A549 (cell line): ENCODE data around the gene CELF4. TPM values are rescaled to one million over a fixed set of nuclear protein-coding genes. Genes with fewer than 3 reads are reported as not detected.
A peak's percentile ranks its signal among the peaks of the same experiment; 100 is the strongest.

Experiments used
- ATAC-seq, 2 experiments: fragments of 200-7000 bp in 1 of 2; fragments of >200 bp in 1 of 2; cut with Nextera tagmentation in 1 of 2; cut with Tn5 transposase in 1 of 2; 3 replicates each; pipeline versions ENCODE4 v1.8.0 to v1.9.1; 2018 to 2020; ENCODE audit warnings: mild to moderate bottlenecking in 1 of 2, moderate library complexity in 1 of 2
- CTCF ChIA-PET: fragments of 300-600 bp; sonication (Branson Sonifier 250); formaldehyde crosslinking; extraction: SDS; loops from one replicate; lab custom pipeline; 2021; ENCODE audit warnings: antibody characterized with exemption, inconsistent platforms; lab: Yijun Ruan, JAX
- POLR2A ChIA-PET: fragments of 350-600 bp; formaldehyde crosslinking; extraction: SDS; loops from one replicate; lab custom pipeline; 2021; ENCODE audit warnings: antibody characterized with exemption, inconsistent platforms; lab: Yijun Ruan, JAX
- DNase-seq, 2 experiments: peaks; one replicate each; pipeline versions ENCODE4 v3.0.0 to v3.0.0-alpha.2; 2011 to 2016; ENCODE audit warnings: low read depth in 1 of 2, low spot score in 1 of 2
- FAIRE-seq: peaks from 2 replicates; lab custom pipeline; 2011; peaks lifted over from hg19 to GRCh38; lab: Jason Lieb, UNC
- H3K27ac ChIP-seq, 2 experiments: fragments of >200 bp; sonication (Bioruptor Twin); formaldehyde crosslinking; 3 replicates each; pipeline ENCODE4 v1.5.1; 2016 to 2017
- H3K4me1 ChIP-seq: fragments of >200 bp; sonication (Bioruptor Twin); formaldehyde crosslinking; 3 replicates; pipeline ENCODE4 v1.6.1; 2016
- H3K4me2 ChIP-seq: fragments of >200 bp; sonication (Bioruptor Twin); formaldehyde crosslinking; 3 replicates; pipeline ENCODE4 v1.6.1; 2016
- H3K4me3 ChIP-seq: fragments of >200 bp; sonication (Bioruptor Twin); formaldehyde crosslinking; 3 replicates; pipeline ENCODE4 v1.5.1; 2016
- H3K9me3 ChIP-seq: fragments of >200 bp; sonication (Bioruptor Twin); formaldehyde crosslinking; 3 replicates; pipeline ENCODE4 v1.6.1; 2016
- CHD2 ChIP-seq: fragments of 150-350 bp; IDR thresholded peaks from 2 replicates; pipeline ENCODE4 v1.6.1; 2014; ENCODE audit warnings: low read length; ENCODE audit not compliant: partially characterized antibody
- CTCF ChIP-seq: fragments of >200 bp; sonication (Bioruptor Twin); formaldehyde crosslinking; IDR thresholded peaks from 3 replicates; pipeline ENCODE4 v1.5.1; 2016
- ELK1 ChIP-seq: fragments of 150-350 bp; IDR thresholded peaks from 2 replicates; pipeline ENCODE4 v1.6.1; 2014; ENCODE audit warnings: low read depth, mild to moderate bottlenecking, low read length
- EP300 ChIP-seq, 2 experiments: fragments of >200 bp; sonication (Bioruptor Twin); formaldehyde crosslinking; IDR thresholded peaks; 2 replicates in 1 of 2; 3 replicates in 1 of 2; pipeline ENCODE4 v1.6.1; 2016 to 2017
- FOXS1 ChIP-seq: fragments of 250-450 bp; sonication (Bioruptor Pico); IDR thresholded peaks from 2 replicates; pipeline ENCODE4 v1.5.0; 2020; ENCODE audit warnings: mild to moderate bottlenecking, moderate library complexity
- HDAC2 ChIP-seq: fragments of 200-600 bp; sonication (generic); IDR thresholded peaks from 2 replicates; pipeline ENCODE4 v1.6.1; 2016
- HEYL ChIP-seq: fragments of 250-450 bp; sonication (Bioruptor Pico); IDR thresholded peaks from 2 replicates; pipeline ENCODE4 v1.8.0; 2021; ENCODE audit warnings: mild to moderate bottlenecking, moderate library complexity
- HOXA7 ChIP-seq: fragments of 250-450 bp; sonication (Bioruptor Pico); IDR thresholded peaks from 2 replicates; pipeline ENCODE4 v1.5.0; 2020; ENCODE audit warnings: mild to moderate bottlenecking, moderate library complexity
- HOXB13 ChIP-seq: fragments of 250-450 bp; sonication (Bioruptor Pico); IDR thresholded peaks from 2 replicates; pipeline ENCODE4 v1.5.0; 2020; ENCODE audit warnings: low read depth, mild to moderate bottlenecking, moderate library complexity
- JUNB ChIP-seq: fragments of >200 bp; sonication (Bioruptor Twin); formaldehyde crosslinking; IDR thresholded peaks from 2 replicates; pipeline ENCODE4 v1.6.1; 2016
- KDM1A ChIP-seq: fragments of 200-600 bp; sonication (generic); IDR thresholded peaks from 2 replicates; pipeline ENCODE4 v1.6.1; 2016; ENCODE audit warnings: low read depth, mild to moderate bottlenecking
- MAFK ChIP-seq: fragments of 450-650 bp; IDR thresholded peaks from 2 replicates; pipeline ENCODE4 v1.6.1; 2014; ENCODE audit not compliant: partially characterized antibody
- NFE2L2 ChIP-seq: fragments of 150-350 bp; conservative IDR thresholded peaks from 2 replicates; pipeline ENCODE4 v1.6.1; 2014; ENCODE audit warnings: low read length
- PHF8 ChIP-seq: fragments of 200-600 bp; sonication (generic); IDR thresholded peaks from 2 replicates; pipeline ENCODE4 v1.6.1; 2016; ENCODE audit warnings: low read depth, mild to moderate bottlenecking, antibody characterized with exemption, moderate library complexity, borderline replicate concordance
- POLR2A ChIP-seq: IDR thresholded peaks from 2 replicates; pipeline ENCODE4 v1.6.1; 2012; ENCODE audit warnings: mild to moderate bottlenecking, low read length
- POLR2AphosphoS2 ChIP-seq: conservative IDR thresholded peaks from 2 replicates; pipeline ENCODE4 v1.6.1; 2012; ENCODE audit warnings: low read length, improper control_type of control experiment, inconsistent platforms
- RAD21 ChIP-seq, 2 experiments: fragments of >200 bp in 1 of 2; sonication (Bioruptor Twin) in 1 of 2; formaldehyde crosslinking in 1 of 2; IDR thresholded peaks in 1 of 2; conservative IDR thresholded peaks in 1 of 2; 2 replicates in 1 of 2; 3 replicates in 1 of 2; pipeline ENCODE4 v1.6.1; 2012 to 2018; ENCODE audit warnings: inconsistent platforms in 1 of 2
- RARB ChIP-seq: fragments of 250-450 bp; sonication (Bioruptor Pico); IDR thresholded peaks from 2 replicates; pipeline ENCODE4 v1.8.0; 2021; ENCODE audit warnings: mild to moderate bottlenecking, moderate library complexity
- RFX5 ChIP-seq: fragments of 450-650 bp; IDR thresholded peaks from 2 replicates; pipeline ENCODE4 v1.7.1; 2014; ENCODE audit warnings: antibody characterized with exemption, mild to moderate bottlenecking, moderate library complexity
- ZC3H11A ChIP-seq: fragments of 450-650 bp; IDR thresholded peaks from 2 replicates; pipeline ENCODE4 v1.6.1; 2014; ENCODE audit warnings: antibody characterized with exemption, mild to moderate bottlenecking
- ZFP36 ChIP-seq: fragments of 450-650 bp; IDR thresholded peaks from 2 replicates; pipeline ENCODE4 v1.6.1; 2014; ENCODE audit warnings: borderline replicate concordance; ENCODE audit not compliant: partially characterized antibody
- WGBS: methylation state at CpG from one replicate; pipeline ENCODE4 v1.1.6; 2017; ENCODE audit errors: missing lambda C conversion rate; 5-methylcytosine and 5-hydroxymethylcytosine counted together
- polyA plus RNA-seq, 4 experiments: library from polyadenylated mRNA; depleted of rRNA in 3 of 4; stranded (reverse); fragments of >200 nt; fragmentation: RNase III in 1 of 4; extraction: RNeasy Plus Mini Kit Qiagen cat#74134 plus additional on column Dnase treatment in 1 of 4; gene quantifications; 2 replicates in 3 of 4; 3 replicates in 1 of 4; pipeline ENCODE4 v1.2.3, GENCODE V29; 2011 to 2017

Gene CELF4
- polyA plus RNA-seq, 2 of the 4 experiments (the other 2 are of a cell fraction) = 0.08 TPM; not detected in 1

- no peak for TF ChIP-seq NFE2L2
- no peak for TF ChIP-seq CHD2
- no peak for TF ChIP-seq POLR2AphosphoS2
- TF ChIP-seq PHF8 = no peak
- TF ChIP-seq JUNB = no peak
These were observed 266.8 kb downstream of the CELF4 start (continued) for GRCh38 chr18:37298816-37299215.

GRCh38 chr18:37297106-37297505 lies 268.5 kb downstream of the CELF4 start:
- DNase-seq = no peak
- FAIRE-seq = no peak
- Histone ChIP-seq H3K27ac (no peak overlapping the region), H3K4me2 (no peak overlapping the region), H3K4me1 (peaks cover 17% of the 10 kb centered on the region), H3K9me3 (no peaks in the 10 kb centered on the region), H3K4me3 (no peak overlapping the region)
- CTCF ChIA-PET = no interaction called here
- 85% methylated on average over 6 of the region's 6 CpGs for WGBS
- ATAC-seq = no peak
- TF ChIP-seq HDAC2 = no peak
- TF ChIP-seq POLR2A = no peak
- POLR2A ChIA-PET = no interaction called here

GRCh38 chr18:37294951-37295350 lies 270.6 kb downstream of the CELF4 start:
- H3K27ac ChIP-seq = no peak overlapping the region
- CTCF ChIA-PET = no interaction called here
- FAIRE-seq = no peak
- WGBS = 33% methylated on average over 3 of the region's 4 CpGs
- TF ChIP-seq RAD21 (conservative IDR thresholded peaks at IDR 0.05 in 1 of 2, IDR thresholded peaks at IDR 0.05 in 1 of 2) (peak in 1 of 2 experiments; percentile 36; a peak in 1 of 5 replicates), JUNB (no peak), CTCF (peak; percentile 24; the same call in 2 of the 3 replicates)
- TF ChIP-seq, all 56 proteins: peak for 2
- H3K4me1 ChIP-seq = peaks cover 12% of the 10 kb centered on the region
- no peaks in the 10 kb centered on the region for H3K9me3 ChIP-seq
- ATAC-seq (peak in 1 of 2 experiments; percentile 53; a peak in 3 of 6 replicates), DNase-seq (peak in 1 of 2 experiments; percentile 45)
- POLR2A ChIA-PET = no interaction called here
- no peak overlapping the region for H3K4me2 ChIP-seq
- H3K4me3 ChIP-seq = no peak overlapping the region

GRCh38 chr18:37293359-37293758 lies 272.2 kb downstream of the CELF4 start:
- no peak for DNase-seq
- 85% methylated on average over 2 of the region's 3 CpGs for WGBS
- H3K4me1 ChIP-seq = no peaks in the 10 kb centered on the region
- H3K27ac ChIP-seq = no peak overlapping the region
- no peak for FAIRE-seq
- no peak overlapping the region for H3K4me2 ChIP-seq
- ChIA-PET CTCF (interaction anchor here (1.1 kb wide), 1 partner anchor 244 kb away, joined by 3 read pairs; no protein-coding TSS in a partner anchor), POLR2A (no interaction called here)
- TF ChIP-seq HOXB13 (CRISPR knock-in tag) (no peak), ELK1 (no peak), KDM1A (no peak), POLR2A (no peak), HOXA7 (no peak), ZFP36 (no peak), EP300 (IDR thresholded peaks at IDR 0.05) (no peak), ZC3H11A (no peak), RARB (CRISPR knock-in tag) (no peak), FOXS1 (CRISPR knock-in tag) (no peak), RFX5 (no peak), CHD2 (no peak), JUNB (no peak), MAFK (no peak), HEYL (CRISPR knock-in tag) (no peak)
- H3K4me3 ChIP-seq = no peak overlapping the region
- no peaks in the 10 kb centered on the region for H3K9me3 ChIP-seq
- ATAC-seq = no peak
